OCI-LY1 (cell line): ENCODE data around the gene ADARB2.

Experiments
- H2AFZ ChIP-seq: fragments of 200-600 bp; sonication (generic), shearing (Covaris generic); 2 replicates; pipeline ENCODE4 v1.6.0; 2014; ENCODE audit warnings: antibody characterized with exemption, mild to moderate bottlenecking, low read length
- H3F3A ChIP-seq: fragments of 200-600 bp; sonication (generic), shearing (Covaris generic); 2 replicates; pipeline ENCODE4 v1.6.0; 2014; ENCODE audit warnings: mild to moderate bottlenecking, antibody characterized with exemption, low read length, moderate library complexity; ENCODE audit not compliant: insufficient read depth
- H3K27ac ChIP-seq: fragments of 200-600 bp; sonication (generic); 2 replicates; pipeline ENCODE4 v1.5.1; 2014; ENCODE audit warnings: low read length, mixed run types, mild to moderate bottlenecking, low read depth; ENCODE audit not compliant: poor library complexity, severe bottlenecking
- H3K27me3 ChIP-seq: fragments of 200-600 bp; sonication (generic); 2 replicates; pipeline ENCODE4 v1.6.0; 2014; ENCODE audit warnings: antibody characterized with exemption, mild to moderate bottlenecking, low read length, moderate library complexity; ENCODE audit not compliant: insufficient read depth
- H3K36me3 ChIP-seq: fragments of 200-600 bp; sonication (generic); 2 replicates; pipeline ENCODE4 v1.6.1; 2014; ENCODE audit warnings: mild to moderate bottlenecking, antibody characterized with exemption, low read length, moderate library complexity, mixed read lengths; ENCODE audit not compliant: insufficient read depth
- H3K4me1 ChIP-seq: fragments of 200-600 bp; sonication (generic); 2 replicates; pipeline ENCODE4 v1.5.1; 2014; ENCODE audit warnings: mild to moderate bottlenecking, low read length, moderate library complexity; ENCODE audit not compliant: insufficient read depth, severe bottlenecking
- H3K4me2 ChIP-seq: fragments of 200-600 bp; sonication (generic), shearing (Covaris generic); 2 replicates; pipeline ENCODE4 v1.6.1; 2014; ENCODE audit warnings: low read length
- H3K4me3 ChIP-seq: fragments of 200-600 bp; sonication (generic); 2 replicates; pipeline ENCODE4 v1.5.1; 2014; ENCODE audit warnings: low read length, low read depth, mild to moderate bottlenecking, mixed read lengths; ENCODE audit not compliant: poor library complexity, severe bottlenecking
- H3K79me2 ChIP-seq: fragments of 200-600 bp; shearing (Covaris generic); 2 replicates; pipeline ENCODE4 v1.6.1; 2016; ENCODE audit warnings: mixed run types, low read length, mixed read lengths; ENCODE audit not compliant: insufficient read depth
- H3K9ac ChIP-seq: fragments of 200-600 bp; sonication (generic), shearing (Covaris generic); 2 replicates; pipeline ENCODE4 v1.6.1; 2014; ENCODE audit warnings: mild to moderate bottlenecking, low read length, mixed read lengths
- H3K9me2 ChIP-seq: fragments of 200-600 bp; sonication (generic), shearing (Covaris generic); 2 replicates; pipeline ENCODE4 v1.6.1; 2014; ENCODE audit warnings: low read depth, mild to moderate bottlenecking, low read length, mixed read lengths
- H3K9me3 ChIP-seq: fragments of 200-600 bp; shearing (Covaris generic); 2 replicates; pipeline ENCODE4 v1.6.1; 2014; ENCODE audit warnings: low read length, mixed read lengths
- H4K20me1 ChIP-seq: fragments of 200-600 bp; sonication (generic), shearing (Covaris generic); 2 replicates; pipeline ENCODE4 v1.6.0; 2016; ENCODE audit warnings: mild to moderate bottlenecking, low read length; ENCODE audit not compliant: insufficient read depth
- CTCF ChIP-seq: fragments of 200-600 bp; sonication (generic), shearing (Covaris generic); IDR thresholded peaks from 2 replicates; pipeline ENCODE4 v1.5.1; 2017; ENCODE audit warnings: mild to moderate bottlenecking, antibody characterized with exemption, low read length, moderate library complexity, mixed read lengths
- EZH2 ChIP-seq: fragments of 200-600 bp; sonication (generic), shearing (Covaris generic); IDR thresholded peaks from 2 replicates; pipeline ENCODE4 v1.8.0; 2017; ENCODE audit warnings: borderline replicate concordance, mixed run types, mild to moderate bottlenecking, antibody characterized with exemption, low read length, moderate library complexity, mixed read lengths

Gene ADARB2

GRCh38 chr10:1715821-1716220 lies 21.5 kb downstream of the ADARB2 start:
- no peaks in the 10 kb centered on the region for H3F3A ChIP-seq
- H3K9me3 ChIP-seq: no peaks in the 10 kb centered on the region
- peak overlapping the region; percentile 27; the same call in 1 of the 2 replicates for H3K4me2 ChIP-seq
- H3K9ac ChIP-seq: no peak overlapping the region
- TF ChIP-seq CTCF (peak; percentile 69), EZH2 (no peak)
- no peaks in the 10 kb centered on the region for H3K79me2 ChIP-seq
- peaks cover 12% of the 10 kb centered on the region; the same call in 1 of the 2 replicates for H3K27me3 ChIP-seq
- H3K9me2 ChIP-seq: no peaks in the 10 kb centered on the region
- H2AFZ ChIP-seq: no peak overlapping the region
- no peaks in the 10 kb centered on the region for H4K20me1 ChIP-seq
- no peak overlapping the region for H3K27ac ChIP-seq
- no peak overlapping the region for H3K4me3 ChIP-seq
- H3K36me3 ChIP-seq: no peaks in the 10 kb centered on the region
- peaks cover 10% of the 10 kb centered on the region for H3K4me1 ChIP-seq

GRCh38 chr10:1712944-1713671 lies 24.2 kb downstream of the ADARB2 start:
- no peak overlapping the region for H3K4me2 ChIP-seq
- peaks cover 8% of the 10 kb centered on the region; the same call in 1 of the 2 replicates for H3K27me3 ChIP-seq
- H2AFZ ChIP-seq: no peak overlapping the region
- peaks cover 10% of the 10 kb centered on the region for H3K4me1 ChIP-seq
- TF ChIP-seq EZH2 (no peak), CTCF (no peak)
- H3F3A ChIP-seq: no peaks in the 10 kb centered on the region
- no peaks in the 10 kb centered on the region for H3K79me2 ChIP-seq
- no peaks in the 10 kb centered on the region for H3K9me2 ChIP-seq
- no peak overlapping the region for H3K9ac ChIP-seq
- no peak overlapping the region for H3K4me3 ChIP-seq
- H4K20me1 ChIP-seq: no peaks in the 10 kb centered on the region
- no peaks in the 10 kb centered on the region for H3K36me3 ChIP-seq
- no peaks in the 10 kb centered on the region for H3K9me3 ChIP-seq
- no peak overlapping the region for H3K27ac ChIP-seq

DNA sequence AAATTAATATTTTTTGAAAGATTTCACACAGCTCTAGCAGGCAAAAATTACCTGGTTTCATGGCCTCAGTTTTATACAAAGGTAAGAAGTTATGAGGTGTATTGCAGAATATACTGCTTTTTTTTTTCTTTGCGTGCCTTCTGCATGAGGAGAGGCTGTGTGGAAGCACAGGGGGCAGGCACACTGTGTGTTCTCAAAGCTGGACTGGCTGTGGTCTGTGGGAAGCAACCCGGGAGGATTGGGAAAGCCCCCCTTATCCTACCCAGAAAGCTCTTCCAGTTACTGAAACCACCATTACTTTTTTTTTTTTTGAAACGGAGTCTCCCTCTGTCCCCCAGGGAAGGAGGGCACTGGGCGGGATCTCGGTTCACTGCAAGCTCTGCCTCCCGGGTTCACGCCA lies 25.0 kb downstream of the ADARB2 start:
- no peaks in the 10 kb centered on the region for H3K9me2 ChIP-seq
- no peak overlapping the region for H3K4me3 ChIP-seq
- no peaks in the 10 kb centered on the region for H3K9me3 ChIP-seq
- H4K20me1 ChIP-seq: no peaks in the 10 kb centered on the region
- no peaks in the 10 kb centered on the region for H3K79me2 ChIP-seq
- H2AFZ ChIP-seq: no peak overlapping the region
- H3K36me3 ChIP-seq: no peaks in the 10 kb centered on the region; the same call in 1 of the 2 replicates
- TF ChIP-seq EZH2 (no peak), CTCF (no peak)
- H3K27ac ChIP-seq: no peak overlapping the region
- no peaks in the 10 kb centered on the region for H3F3A ChIP-seq
- H3K9ac ChIP-seq: no peak overlapping the region
- peaks cover 8% of the 10 kb centered on the region; the same call in 1 of the 2 replicates for H3K27me3 ChIP-seq
- H3K4me1 ChIP-seq: peaks cover 10% of the 10 kb centered on the region
- H3K4me2 ChIP-seq: no peak overlapping the region
